ENCODE data around the gene F13B. TPM values are rescaled to one million over a fixed set of nuclear protein-coding genes. Genes with fewer than 3 reads are reported as not detected.
"Not testable (repeated sequence)": the region's sequence is repeated elsewhere in the genome, so short reads cannot be mapped to it uniquely, and the experiment has no call there.

Gene F13B
- total RNA-seq, 3 donors from 2014 or later, result not detected

GRCh38 chr1:197042676-197043341 lies 24.3 kb downstream of the F13B start:
- Histone ChIP-seq H3K4me3 (no peak overlapping the region), H3K4me1 (ENCODE audit: low read depth) (no peaks in the 10 kb centered on the region), H3K9me3 (no peaks in the 10 kb centered on the region), H3K36me3 (ENCODE audit: low read depth) (no peaks in the 10 kb centered on the region)
- ATAC-seq (no peak), DNase-seq (no peak)
- intact Hi-C loops (cut with DNase I, micrococcal nuclease), result no loop called here
- TF ChIP-seq, protein P1, sequence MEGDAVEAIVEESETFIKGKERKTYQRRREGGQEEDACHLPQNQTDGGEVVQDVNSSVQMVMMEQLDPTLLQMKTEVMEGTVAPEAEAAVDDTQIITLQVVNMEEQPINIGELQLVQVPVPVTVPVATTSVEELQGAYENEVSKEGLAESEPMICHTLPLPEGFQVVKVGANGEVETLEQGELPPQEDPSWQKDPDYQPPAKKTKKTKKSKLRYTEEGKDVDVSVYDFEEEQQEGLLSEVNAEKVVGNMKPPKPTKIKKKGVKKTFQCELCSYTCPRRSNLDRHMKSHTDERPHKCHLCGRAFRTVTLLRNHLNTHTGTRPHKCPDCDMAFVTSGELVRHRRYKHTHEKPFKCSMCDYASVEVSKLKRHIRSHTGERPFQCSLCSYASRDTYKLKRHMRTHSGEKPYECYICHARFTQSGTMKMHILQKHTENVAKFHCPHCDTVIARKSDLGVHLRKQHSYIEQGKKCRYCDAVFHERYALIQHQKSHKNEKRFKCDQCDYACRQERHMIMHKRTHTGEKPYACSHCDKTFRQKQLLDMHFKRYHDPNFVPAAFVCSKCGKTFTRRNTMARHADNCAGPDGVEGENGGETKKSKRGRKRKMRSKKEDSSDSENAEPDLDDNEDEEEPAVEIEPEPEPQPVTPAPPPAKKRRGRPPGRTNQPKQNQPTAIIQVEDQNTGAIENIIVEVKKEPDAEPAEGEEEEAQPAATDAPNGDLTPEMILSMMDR (IDR thresholded peaks at IDR 0.05), result no peak

GRCh38 chr1:197041486-197042353 lies 25.3 kb downstream of the F13B start:
- no peak for DNase-seq
- intact Hi-C loops (cut with DNase I, micrococcal nuclease), result no loop called here
- Histone ChIP-seq H3K4me3 (no peak overlapping the region), H3K36me3 (ENCODE audit: low read depth) (no peaks in the 10 kb centered on the region), H3K9me3 (no peaks in the 10 kb centered on the region), H3K4me1 (ENCODE audit: low read depth) (no peaks in the 10 kb centered on the region)
- TF ChIP-seq, protein P1 (IDR thresholded peaks at IDR 0.05), result no peak
- ATAC-seq, result no peak

- Histone ChIP-seq H3K36me3 (ENCODE audit: low read depth) (no peaks in the 10 kb centered on the region), H3K4me3 (no peak overlapping the region), H3K4me1 (ENCODE audit: low read depth) (no peaks in the 10 kb centered on the region), H3K9me3 (no peaks in the 10 kb centered on the region)
- TF ChIP-seq, protein P1 (IDR thresholded peaks at IDR 0.05), result no peak
- intact Hi-C loops (cut with DNase I, micrococcal nuclease), result no loop called here
- DNase-seq (no peak), ATAC-seq (no peak)
Measured at GRCh38 chr1:197036861-197037260, 30.2 kb downstream of the F13B start.

- intact Hi-C loops (cut with DNase I, micrococcal nuclease); H3K4me1 ChIP-seq (ENCODE audit: low read depth); H3K4me3 ChIP-seq; ATAC-seq; DNase-seq; H3K9me3 ChIP-seq; H3K36me3 ChIP-seq (ENCODE audit: low read depth): not testable (repeated sequence)
Measured at GRCh38 chr1:197034631-197035339, 32.3 kb downstream of the F13B start.

DNA sequence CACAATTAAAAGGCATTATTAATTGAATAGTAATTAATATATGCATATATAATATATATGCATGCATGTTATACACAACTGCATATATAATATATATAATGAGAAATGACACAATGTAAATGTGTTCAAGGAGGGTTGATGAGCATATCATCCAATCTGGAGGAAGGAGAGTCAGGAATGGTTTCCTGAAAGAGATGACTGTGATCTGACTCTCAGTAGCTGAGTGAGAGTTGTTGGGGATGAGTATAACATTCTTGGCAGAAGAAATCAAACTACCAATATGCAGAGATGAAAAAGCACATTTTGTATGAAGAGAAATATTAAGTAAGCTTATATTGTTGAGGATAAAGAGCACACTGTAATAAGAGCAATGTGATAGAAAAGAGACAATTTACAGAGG lies 37.3 kb downstream of the F13B start:
- Histone ChIP-seq H3K4me1 (ENCODE audit: low read depth) (no peaks in the 10 kb centered on the region), H3K9me3 (no peaks in the 10 kb centered on the region), H3K4me3 (no peak overlapping the region), H3K36me3 (ENCODE audit: low read depth) (no peaks in the 10 kb centered on the region)
- intact Hi-C loops (cut with DNase I, micrococcal nuclease), result no loop called here
- no peak for DNase-seq
- TF ChIP-seq, protein P1 (IDR thresholded peaks at IDR 0.05), result no peak
- no peak for ATAC-seq

GRCh38 chr1:197027359-197027758 lies 39.7 kb downstream of the F13B start:
- Histone ChIP-seq H3K36me3 (ENCODE audit: low read depth) (no peaks in the 10 kb centered on the region), H3K4me3 (no peak overlapping the region), H3K4me1 (ENCODE audit: low read depth) (no peaks in the 10 kb centered on the region), H3K9me3 (no peaks in the 10 kb centered on the region)
- DNase-seq (no peak), ATAC-seq (no peak)
- intact Hi-C loops (cut with DNase I, micrococcal nuclease), result no loop called here
- TF ChIP-seq, protein P1 (IDR thresholded peaks at IDR 0.05), result no peak

Measured in mucosa of descending colon (tissue), 3 donors.